ENCODE results near the gene HCLS1.

DNA sequence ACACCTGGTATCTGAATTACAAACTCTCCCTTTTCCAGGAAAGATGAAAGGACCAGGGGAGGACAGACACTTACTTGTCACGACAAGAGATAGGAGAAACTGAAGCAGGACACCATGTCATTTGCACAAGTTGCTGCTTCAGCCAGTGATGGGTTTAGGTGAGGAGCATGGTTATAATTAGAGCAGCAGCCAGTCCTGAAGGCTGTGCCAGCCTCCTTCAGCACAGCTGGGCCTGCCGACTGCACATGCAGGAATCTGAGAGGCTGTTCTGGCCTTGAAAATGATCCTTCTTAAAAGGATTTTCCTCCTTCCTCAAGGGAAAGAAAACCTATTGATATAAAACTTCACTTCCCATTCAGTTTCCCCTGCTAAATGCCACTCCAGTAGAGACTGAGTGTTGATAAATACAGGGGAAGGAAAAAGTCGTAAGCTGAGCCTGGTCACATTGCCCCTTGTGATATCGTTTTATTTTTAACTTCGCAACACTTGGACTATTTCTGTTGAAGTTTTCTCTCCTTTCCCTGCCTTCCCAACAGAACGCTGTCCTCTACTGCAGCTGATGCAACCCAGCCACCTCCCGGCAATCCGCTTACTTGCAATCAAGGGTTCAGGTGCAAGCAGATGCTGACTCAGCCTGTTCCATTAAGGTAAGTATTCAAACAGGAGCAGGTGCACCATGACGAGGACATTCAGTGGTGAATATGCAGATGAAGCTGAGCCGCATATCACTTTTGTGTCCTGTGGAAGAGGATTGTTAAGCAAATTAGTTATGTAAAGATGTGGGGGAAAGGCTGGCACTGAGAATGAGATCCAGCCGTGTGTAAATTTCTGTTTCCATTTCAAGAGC, 67.6 kb downstream of the HCLS1 start, which contains the start of gene FBXO40:
- no peak for TF ChIP-seq POLR2A (IDR thresholded peaks at IDR 0.05)
- TF ChIP-seq, protein P1, sequence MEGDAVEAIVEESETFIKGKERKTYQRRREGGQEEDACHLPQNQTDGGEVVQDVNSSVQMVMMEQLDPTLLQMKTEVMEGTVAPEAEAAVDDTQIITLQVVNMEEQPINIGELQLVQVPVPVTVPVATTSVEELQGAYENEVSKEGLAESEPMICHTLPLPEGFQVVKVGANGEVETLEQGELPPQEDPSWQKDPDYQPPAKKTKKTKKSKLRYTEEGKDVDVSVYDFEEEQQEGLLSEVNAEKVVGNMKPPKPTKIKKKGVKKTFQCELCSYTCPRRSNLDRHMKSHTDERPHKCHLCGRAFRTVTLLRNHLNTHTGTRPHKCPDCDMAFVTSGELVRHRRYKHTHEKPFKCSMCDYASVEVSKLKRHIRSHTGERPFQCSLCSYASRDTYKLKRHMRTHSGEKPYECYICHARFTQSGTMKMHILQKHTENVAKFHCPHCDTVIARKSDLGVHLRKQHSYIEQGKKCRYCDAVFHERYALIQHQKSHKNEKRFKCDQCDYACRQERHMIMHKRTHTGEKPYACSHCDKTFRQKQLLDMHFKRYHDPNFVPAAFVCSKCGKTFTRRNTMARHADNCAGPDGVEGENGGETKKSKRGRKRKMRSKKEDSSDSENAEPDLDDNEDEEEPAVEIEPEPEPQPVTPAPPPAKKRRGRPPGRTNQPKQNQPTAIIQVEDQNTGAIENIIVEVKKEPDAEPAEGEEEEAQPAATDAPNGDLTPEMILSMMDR (IDR thresholded peaks at IDR 0.05): no peak

All from adrenal gland (tissue), 5 donors.